Neural cell (in vitro differentiated cells): ENCODE measurements around the gene RND3. TPM values are rescaled to one million over a fixed set of nuclear protein-coding genes. Genes with fewer than 3 reads are reported as not detected.

Source experiments
- H2AFZ ChIP-seq: fragments of 200-600, 300-800 bp; sonication (generic), shearing (Covaris generic); 2 replicates; pipeline ENCODE4 v1.6.0; 2014; ENCODE audit warnings: low read depth, mild to moderate bottlenecking, antibody characterized with exemption, low read length, moderate library complexity
- H3F3A ChIP-seq: fragments of 200-600 bp; shearing (Covaris generic); 2 replicates; pipeline ENCODE4 v1.6.1; 2016; ENCODE audit warnings: mild to moderate bottlenecking, moderate library complexity, mixed read lengths, antibody characterized with exemption, low read length; ENCODE audit not compliant: insufficient read depth, poor library complexity, severe bottlenecking
- H3K27ac ChIP-seq: fragments of 200-600, 300-800 bp; sonication (generic), shearing (Covaris generic); 2 replicates; pipeline ENCODE4 v1.5.1; 2014; ENCODE audit warnings: mild to moderate bottlenecking, low read length, moderate library complexity
- H3K27me3 ChIP-seq: fragments of 300-800, 200-600 bp; sonication (generic), shearing (Covaris generic); 2 replicates; pipeline ENCODE4 v1.6.0; 2014; ENCODE audit warnings: mild to moderate bottlenecking, low read depth, low read length, moderate library complexity; ENCODE audit not compliant: insufficient read depth
- H3K36me3 ChIP-seq: fragments of 300-800, 200-600 bp; sonication (generic), shearing (Covaris generic); 2 replicates; pipeline ENCODE4 v1.5.1; 2014; ENCODE audit warnings: mild to moderate bottlenecking, antibody characterized with exemption, low read length, moderate library complexity; ENCODE audit not compliant: insufficient read depth
- H3K4me2 ChIP-seq: fragments of 300-800, 200-600 bp; sonication (generic), shearing (Covaris generic); 2 replicates; pipeline ENCODE4 v1.6.0; 2014; ENCODE audit warnings: mild to moderate bottlenecking, low read length
- H3K4me3 ChIP-seq: fragments of 300-800, 200-600 bp; sonication (generic), shearing (Covaris generic); 2 replicates; pipeline ENCODE4 v1.5.1; 2014; ENCODE audit warnings: mild to moderate bottlenecking, low read length, moderate library complexity
- H3K79me2 ChIP-seq: fragments of 200-600 bp; shearing (Covaris generic); replicated peaks from 2 replicates; pipeline ENCODE4 v1.6.0; 2014; ENCODE audit warnings: mild to moderate bottlenecking, low read length, moderate library complexity; ENCODE audit not compliant: insufficient read depth
- H3K9ac ChIP-seq: fragments of 300-800, 200-600 bp; sonication (generic), shearing (Covaris generic); 2 replicates; pipeline ENCODE4 v1.6.1; 2016; ENCODE audit warnings: mild to moderate bottlenecking, low read length, mixed read lengths
- H3K9me2 ChIP-seq: fragments of 200-600 bp; shearing (Covaris generic); 2 replicates; pipeline ENCODE4 v1.6.1; 2016; ENCODE audit warnings: mild to moderate bottlenecking, low read length, mixed read lengths; ENCODE audit not compliant: insufficient read depth
- H3K9me3 ChIP-seq: fragments of 200-600, 300-800 bp; sonication (generic), shearing (Covaris generic); 2 replicates; pipeline ENCODE4 v1.6.1; 2016; ENCODE audit warnings: mild to moderate bottlenecking, mixed run types, low read length, moderate library complexity, mixed read lengths
- H4K20me1 ChIP-seq: fragments of 200-600 bp; shearing (Covaris generic); 2 replicates; pipeline ENCODE4 v1.6.1; 2016; ENCODE audit warnings: mild to moderate bottlenecking, mixed run types; ENCODE audit not compliant: insufficient read depth
- CTCF ChIP-seq: fragments of 450-650 bp; IDR thresholded peaks from 2 replicates; pipeline ENCODE4 v1.5.1; 2014; ENCODE audit warnings: antibody characterized with exemption, mild to moderate bottlenecking, moderate library complexity; ENCODE audit not compliant: poor library complexity, severe bottlenecking
- EP300 ChIP-seq: fragments of 450-650 bp; conservative IDR thresholded peaks from 2 replicates; pipeline ENCODE4 v1.6.1; 2014; ENCODE audit warnings: antibody characterized with exemption, mild to moderate bottlenecking, moderate library complexity; ENCODE audit not compliant: poor library complexity, severe bottlenecking
- EZH2 ChIP-seq: fragments of 200-600, 300-800 bp; shearing (Covaris generic), sonication (generic); IDR thresholded peaks from 2 replicates; pipeline ENCODE4 v1.6.1; 2014; ENCODE audit warnings: antibody characterized with exemption, low read length, borderline replicate concordance, mild to moderate bottlenecking; ENCODE audit not compliant: insufficient read depth, poor library complexity, severe bottlenecking
- MXI1 ChIP-seq: fragments of 450-650 bp; conservative IDR thresholded peaks from 2 replicates; pipeline ENCODE4 v1.6.1; 2014; ENCODE audit warnings: antibody characterized with exemption, mild to moderate bottlenecking; ENCODE audit not compliant: poor library complexity, severe bottlenecking
- POLR2AphosphoS5 ChIP-seq: IDR thresholded peaks from 2 replicates; pipeline ENCODE4 v1.6.1; 2012
- RAD21 ChIP-seq: fragments of 450-650 bp; conservative IDR thresholded peaks from 2 replicates; pipeline ENCODE4 v1.6.1; 2014; ENCODE audit warnings: antibody characterized with exemption, mild to moderate bottlenecking, moderate library complexity
- SMC3 ChIP-seq: fragments of 450-650 bp; conservative IDR thresholded peaks from 2 replicates; pipeline ENCODE4 v1.6.1; 2014; ENCODE audit warnings: antibody characterized with exemption, mild to moderate bottlenecking, moderate library complexity; ENCODE audit not compliant: poor library complexity
- TAF1 ChIP-seq: IDR thresholded peaks from 2 replicates; pipeline ENCODE4 v1.6.1; 2012; ENCODE audit warnings: low read depth
- polyA plus RNA-seq: library from polyadenylated mRNA; depleted of rRNA; stranded (reverse); fragments of >200 nt; gene quantifications from 2 replicates; pipeline ENCODE4 v1.2.3, GENCODE V29; 2014
- TF ChIP-seq, protein P1 (sequence below): IDR thresholded peaks from 2 replicates; pipeline ENCODE4 v1.6.1; 2012; ENCODE audit warnings: borderline replicate concordance

RND3 gene
- polyA plus RNA-seq, 1 donor from 2014 or later: 143 TPM

DNA sequence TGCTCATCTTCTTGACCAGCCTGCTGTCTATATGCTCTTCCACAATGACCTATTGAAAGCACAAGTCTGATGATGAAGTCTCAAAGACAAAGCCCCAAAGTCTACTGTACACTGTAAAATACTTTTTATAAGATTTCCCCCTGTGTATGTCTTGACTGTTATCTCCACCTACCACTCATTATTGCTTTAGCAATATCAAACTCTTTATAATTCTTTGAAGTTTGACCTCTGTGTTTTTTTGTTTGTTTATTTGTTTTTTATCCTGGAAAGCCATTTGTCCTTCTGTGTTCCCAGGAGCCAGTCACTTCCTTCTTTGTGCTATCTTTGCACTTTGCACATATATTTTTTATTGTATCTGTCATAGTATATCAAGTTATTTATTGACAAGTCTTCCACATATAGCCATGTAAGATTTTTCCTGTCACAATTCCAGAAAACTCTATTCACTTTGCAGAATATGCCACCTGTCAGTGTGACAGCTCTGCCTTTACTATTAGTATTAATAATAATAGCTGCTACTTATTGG is 66.3 kb downstream of the RND3 start:
- H3K9ac ChIP-seq: no peak overlapping the region
- H2AFZ ChIP-seq: no peak overlapping the region
- no peaks in the 10 kb centered on the region for H3F3A ChIP-seq
- H3K9me2 ChIP-seq: no peaks in the 10 kb centered on the region
- no peak overlapping the region for H3K4me3 ChIP-seq
- H3K27me3 ChIP-seq: no peaks in the 10 kb centered on the region
- H4K20me1 ChIP-seq: no peaks in the 10 kb centered on the region
- no peak overlapping the region for H3K27ac ChIP-seq
- H3K9me3 ChIP-seq: no peaks in the 10 kb centered on the region
- H3K4me2 ChIP-seq: no peak overlapping the region
- TF ChIP-seq EP300 (no peak), SMC3 (no peak), EZH2 (no peak), CTCF (no peak), TAF1 (no peak), MXI1 (no peak), POLR2AphosphoS5 (no peak), RAD21 (no peak)
- TF ChIP-seq, protein P1, sequence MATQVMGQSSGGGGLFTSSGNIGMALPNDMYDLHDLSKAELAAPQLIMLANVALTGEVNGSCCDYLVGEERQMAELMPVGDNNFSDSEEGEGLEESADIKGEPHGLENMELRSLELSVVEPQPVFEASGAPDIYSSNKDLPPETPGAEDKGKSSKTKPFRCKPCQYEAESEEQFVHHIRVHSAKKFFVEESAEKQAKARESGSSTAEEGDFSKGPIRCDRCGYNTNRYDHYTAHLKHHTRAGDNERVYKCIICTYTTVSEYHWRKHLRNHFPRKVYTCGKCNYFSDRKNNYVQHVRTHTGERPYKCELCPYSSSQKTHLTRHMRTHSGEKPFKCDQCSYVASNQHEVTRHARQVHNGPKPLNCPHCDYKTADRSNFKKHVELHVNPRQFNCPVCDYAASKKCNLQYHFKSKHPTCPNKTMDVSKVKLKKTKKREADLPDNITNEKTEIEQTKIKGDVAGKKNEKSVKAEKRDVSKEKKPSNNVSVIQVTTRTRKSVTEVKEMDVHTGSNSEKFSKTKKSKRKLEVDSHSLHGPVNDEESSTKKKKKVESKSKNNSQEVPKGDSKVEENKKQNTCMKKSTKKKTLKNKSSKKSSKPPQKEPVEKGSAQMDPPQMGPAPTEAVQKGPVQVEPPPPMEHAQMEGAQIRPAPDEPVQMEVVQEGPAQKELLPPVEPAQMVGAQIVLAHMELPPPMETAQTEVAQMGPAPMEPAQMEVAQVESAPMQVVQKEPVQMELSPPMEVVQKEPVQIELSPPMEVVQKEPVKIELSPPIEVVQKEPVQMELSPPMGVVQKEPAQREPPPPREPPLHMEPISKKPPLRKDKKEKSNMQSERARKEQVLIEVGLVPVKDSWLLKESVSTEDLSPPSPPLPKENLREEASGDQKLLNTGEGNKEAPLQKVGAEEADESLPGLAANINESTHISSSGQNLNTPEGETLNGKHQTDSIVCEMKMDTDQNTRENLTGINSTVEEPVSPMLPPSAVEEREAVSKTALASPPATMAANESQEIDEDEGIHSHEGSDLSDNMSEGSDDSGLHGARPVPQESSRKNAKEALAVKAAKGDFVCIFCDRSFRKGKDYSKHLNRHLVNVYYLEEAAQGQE: no peak
- H3K36me3 ChIP-seq: no peaks in the 10 kb centered on the region
- H3K79me2 ChIP-seq: no peaks in the 10 kb centered on the region

GRCh38 chr2:150418916-150419315 is 68.6 kb downstream of the RND3 start:
- TF ChIP-seq, protein P1: no peak
- TF ChIP-seq POLR2AphosphoS5 (no peak), MXI1 (no peak), EZH2 (no peak), EP300 (no peak), TAF1 (no peak), SMC3 (no peak), CTCF (no peak), RAD21 (no peak)
- no peaks in the 10 kb centered on the region for H3F3A ChIP-seq
- no peaks in the 10 kb centered on the region for H3K9me2 ChIP-seq
- H3K9ac ChIP-seq: no peak overlapping the region
- no peaks in the 10 kb centered on the region for H3K79me2 ChIP-seq
- no peaks in the 10 kb centered on the region for H3K27me3 ChIP-seq
- no peaks in the 10 kb centered on the region for H3K36me3 ChIP-seq
- H3K27ac ChIP-seq: no peak overlapping the region
- no peaks in the 10 kb centered on the region for H3K9me3 ChIP-seq
- no peaks in the 10 kb centered on the region for H4K20me1 ChIP-seq
- no peak overlapping the region for H3K4me3 ChIP-seq
- H2AFZ ChIP-seq: no peak overlapping the region
- no peak overlapping the region for H3K4me2 ChIP-seq
